ENCODE data around the gene ERICH3.

ERICH3 gene

GRCh38 chr1:74693473-74693872, 19.9 kb upstream of the ERICH3 start:
- ChIA-PET CTCF (interaction anchor here (0.9 kb wide), 1 partner anchor 40 kb away, joined by 4 read pairs; no protein-coding TSS in a partner anchor), POLR2A (no interaction called here)
- no peak for DNase-seq (ENCODE audit: low read depth, low spot score)
- no peak overlapping the region for H3K4me3 ChIP-seq (ENCODE audit: low read depth, low read length)
- no peak for TF ChIP-seq CTCF (IDR thresholded peaks at IDR 0.05; ENCODE audit: insufficient read depth, low read length, missing control alignments)

GRCh38 chr1:74690909-74691308, 17.3 kb upstream of the ERICH3 start:
- no peak for DNase-seq (ENCODE audit: low read depth, low spot score)
- no peak overlapping the region for H3K4me3 ChIP-seq (ENCODE audit: low read depth, low read length)
- CTCF ChIA-PET: interaction anchor here (1.2 to 4.2 kb wide), 11 partner anchors 9 to 221 kb away, joined by 3 to 26 read pairs (median 7); partner anchors contain the start of genes CRYZ and TYW3
- POLR2A ChIA-PET: no interaction called here
- TF ChIP-seq CTCF (IDR thresholded peaks at IDR 0.05; ENCODE audit: insufficient read depth, low read length, missing control alignments): no peak

- H3K4me3 ChIP-seq (ENCODE audit: low read depth, low read length): no peak overlapping the region
- DNase-seq (ENCODE audit: low read depth, low spot score): no peak
- POLR2A ChIA-PET: no interaction called here
- CTCF ChIA-PET: interaction anchor here (1.0 to 4.2 kb wide), 18 partner anchors 8 to 850 kb away, joined by 3 to 26 read pairs (median 5); partner anchors contain the start of genes CRYZ, ERICH3 and TYW3
- TF ChIP-seq CTCF (IDR thresholded peaks at IDR 0.05; ENCODE audit: insufficient read depth, low read length, missing control alignments): no peak
These were observed 16.7 kb upstream of the ERICH3 start for GRCh38 chr1:74690364-74690696.

GRCh38 chr1:74689621-74690363, 16.2 kb upstream of the ERICH3 start:
- POLR2A ChIA-PET: no interaction called here
- CTCF ChIA-PET: interaction anchor here (0.7 to 4.2 kb wide), 24 partner anchors 9 to 1015 kb away, joined by 3 to 26 read pairs (median 5); partner anchors contain the start of genes CRYZ, ERICH3 and TYW3
- no peak for DNase-seq (ENCODE audit: low read depth, low spot score)
- peak; percentile 71 for TF ChIP-seq CTCF (IDR thresholded peaks at IDR 0.05; ENCODE audit: insufficient read depth, low read length, missing control alignments)
- H3K4me3 ChIP-seq (ENCODE audit: low read depth, low read length): no peak overlapping the region

GRCh38 chr1:74686928-74687327, 13.3 kb upstream of the ERICH3 start:
- ChIA-PET POLR2A (no interaction called here), CTCF (interaction anchor here (0.9 to 1.3 kb wide), 4 partner anchors 9 to 217 kb away, joined by 3 read pairs; no protein-coding TSS in a partner anchor)
- TF ChIP-seq CTCF (IDR thresholded peaks at IDR 0.05; ENCODE audit: insufficient read depth, low read length, missing control alignments): no peak
- H3K4me3 ChIP-seq (ENCODE audit: low read depth, low read length): no peak overlapping the region
- no peak for DNase-seq (ENCODE audit: low read depth, low spot score)

- no peak for TF ChIP-seq CTCF (IDR thresholded peaks at IDR 0.05; ENCODE audit: insufficient read depth, low read length, missing control alignments)
- CTCF ChIA-PET: no interaction called here
- no peak for DNase-seq (ENCODE audit: low read depth, low spot score)
- POLR2A ChIA-PET: no interaction called here
- H3K4me3 ChIP-seq (ENCODE audit: low read depth, low read length): no peak overlapping the region
These were observed 10.7 kb upstream of the ERICH3 start for GRCh38 chr1:74684301-74684700.
